ENCODE measurements around the gene KTN1.
A peak's percentile ranks its signal among the peaks of the same experiment; 100 is the strongest.

KTN1 gene

GRCh38 chr14:55577229-55577628 is 2.8 kb upstream of the KTN1 start:
- DNase-seq (ENCODE audit: low spot score) = no peak

- DNase-seq (ENCODE audit: low spot score) = no peak
Observed at GRCh38 chr14:55578511-55578910, 1.5 kb upstream of the KTN1 start.

- DNase-seq (ENCODE audit: low spot score) = peak; percentile 51
Observed at GRCh38 chr14:55580470-55581341, 699 bp downstream of the KTN1 start.

GRCh38 chr14:55581342-55581771 is 1.4 kb downstream of the KTN1 start:
- DNase-seq (ENCODE audit: low spot score) = no peak

- no peak for DNase-seq (ENCODE audit: low spot score)
Observed at GRCh38 chr14:55582746-55583145, 2.7 kb downstream of the KTN1 start.

GRCh38 chr14:55583942-55584468 is 4.0 kb downstream of the KTN1 start:
- DNase-seq (ENCODE audit: low spot score) = no peak

- no peak for DNase-seq (ENCODE audit: low spot score)
Observed at GRCh38 chr14:55585854-55586253, 5.8 kb downstream of the KTN1 start.

GRCh38 chr14:55586411-55586810 is 6.4 kb downstream of the KTN1 start:
- no peak for DNase-seq (ENCODE audit: low spot score)

- DNase-seq (ENCODE audit: low spot score) = no peak
Observed at GRCh38 chr14:55587847-55588246, 7.8 kb downstream of the KTN1 start.

- no peak for DNase-seq (ENCODE audit: low spot score)
Observed at GRCh38 chr14:55588259-55588699, 8.3 kb downstream of the KTN1 start.

GRCh38 chr14:55589171-55589570 is 9.2 kb downstream of the KTN1 start:
- DNase-seq (ENCODE audit: low spot score) = no peak

- DNase-seq (ENCODE audit: low spot score) = no peak
Observed at GRCh38 chr14:55592436-55592835, 12.4 kb downstream of the KTN1 start.

- no peak for DNase-seq (ENCODE audit: low spot score)
Observed at GRCh38 chr14:55593698-55594097, 13.7 kb downstream of the KTN1 start.

GRCh38 chr14:55599250-55599879 is 19.4 kb downstream of the KTN1 start:
- DNase-seq (ENCODE audit: low spot score) = no peak

GRCh38 chr14:55600784-55601561 is 21.0 kb downstream of the KTN1 start:
- no peak for DNase-seq (ENCODE audit: low spot score)

GRCh38 chr14:55603401-55603953 is 23.5 kb downstream of the KTN1 start:
- DNase-seq (ENCODE audit: low spot score) = no peak

- DNase-seq (ENCODE audit: low spot score) = no peak
Observed at GRCh38 chr14:55604488-55604887, 24.5 kb downstream of the KTN1 start.

- no peak for DNase-seq (ENCODE audit: low spot score)
Observed at GRCh38 chr14:55604900-55605418, 25.0 kb downstream of the KTN1 start.

GRCh38 chr14:55605793-55606192 is 25.8 kb downstream of the KTN1 start:
- no peak for DNase-seq (ENCODE audit: low spot score)

GRCh38 chr14:55607386-55607785 is 27.4 kb downstream of the KTN1 start:
- DNase-seq (ENCODE audit: low spot score) = no peak

- DNase-seq (ENCODE audit: low spot score) = no peak
Observed at GRCh38 chr14:55609681-55610080, 29.7 kb downstream of the KTN1 start.

All from CD4-positive, alpha-beta T cell treated with Interleukin-15 for 4 hours (primary cell).